Mesothelial cell of epicardium (in vitro differentiated cells): ENCODE measurements around the gene FRMD4A. TPM values are rescaled to one million over a fixed set of nuclear protein-coding genes. Genes with fewer than 3 reads are reported as not detected.

Source experiments
- DNase-seq, 2 experiments: peaks; one replicate each; pipeline ENCODE4 v3.0.0; 2021; ENCODE audit warnings: low spot score in 2 of 2; ENCODE audit not compliant: unreplicated experiment in 2 of 2
- H3K27ac Mint-ChIP-seq: 2 replicates; pipeline ENCODE4 v1.8.0; 2021; ENCODE audit warnings: mixed read lengths
- H3K27me3 Mint-ChIP-seq: 2 replicates; pipeline ENCODE4 v1.8.0; 2021; ENCODE audit warnings: low read depth, mixed read lengths
- H3K36me3 Mint-ChIP-seq: 2 replicates; pipeline ENCODE4 v1.8.0; 2021; ENCODE audit warnings: mixed read lengths
- H3K4me1 Mint-ChIP-seq: 2 replicates; pipeline ENCODE4 v1.8.0; 2021; ENCODE audit warnings: mixed read lengths
- H3K4me3 Mint-ChIP-seq: 2 replicates; pipeline ENCODE4 v1.8.0; 2021; ENCODE audit warnings: mild to moderate bottlenecking, moderate library complexity, mixed read lengths
- H3K9me3 Mint-ChIP-seq: 2 replicates; pipeline ENCODE4 v1.8.0; 2021; ENCODE audit warnings: mixed read lengths
- total RNA-seq: library from RNA; stranded (reverse); gene quantifications from 3 replicates; pipeline ENCODE4 v1.2.1, GENCODE V29; 2021
- TF ChIP-seq, protein P1 (sequence below): fragments of 200-600 bp; sonication (generic); IDR thresholded peaks from one replicate; pipeline ENCODE4 v1.5.0; 2021; ENCODE audit warnings: antibody characterized with exemption; ENCODE audit not compliant: unreplicated experiment

FRMD4A gene
- total RNA-seq, 1 donor from 2014 or later, result 45.0 TPM

DNA sequence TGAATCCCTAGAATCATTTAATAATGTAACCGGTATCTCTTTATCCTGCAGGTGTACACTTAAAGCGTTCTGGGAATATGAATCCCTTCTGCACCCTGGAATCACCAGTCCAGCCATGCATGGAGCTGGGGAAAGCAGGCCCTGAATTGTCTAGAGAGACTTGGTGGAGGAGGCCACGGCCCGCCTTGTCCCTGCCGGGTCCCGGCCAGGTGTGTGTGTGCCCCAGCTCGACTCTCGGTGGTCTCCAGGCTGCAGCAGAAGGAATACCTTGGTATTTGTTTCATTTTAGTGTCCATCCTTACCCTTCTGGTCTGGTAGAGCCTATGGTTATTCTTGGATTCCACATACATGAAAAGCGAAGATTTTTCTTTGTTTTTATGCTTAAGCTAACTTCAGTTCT lies 685.9 kb downstream of the FRMD4A start:
- H3K27ac Mint-ChIP-seq, result no peak overlapping the region
- DNase-seq, result no peak
- H3K4me3 Mint-ChIP-seq, result no peak overlapping the region
- TF ChIP-seq, protein P1, sequence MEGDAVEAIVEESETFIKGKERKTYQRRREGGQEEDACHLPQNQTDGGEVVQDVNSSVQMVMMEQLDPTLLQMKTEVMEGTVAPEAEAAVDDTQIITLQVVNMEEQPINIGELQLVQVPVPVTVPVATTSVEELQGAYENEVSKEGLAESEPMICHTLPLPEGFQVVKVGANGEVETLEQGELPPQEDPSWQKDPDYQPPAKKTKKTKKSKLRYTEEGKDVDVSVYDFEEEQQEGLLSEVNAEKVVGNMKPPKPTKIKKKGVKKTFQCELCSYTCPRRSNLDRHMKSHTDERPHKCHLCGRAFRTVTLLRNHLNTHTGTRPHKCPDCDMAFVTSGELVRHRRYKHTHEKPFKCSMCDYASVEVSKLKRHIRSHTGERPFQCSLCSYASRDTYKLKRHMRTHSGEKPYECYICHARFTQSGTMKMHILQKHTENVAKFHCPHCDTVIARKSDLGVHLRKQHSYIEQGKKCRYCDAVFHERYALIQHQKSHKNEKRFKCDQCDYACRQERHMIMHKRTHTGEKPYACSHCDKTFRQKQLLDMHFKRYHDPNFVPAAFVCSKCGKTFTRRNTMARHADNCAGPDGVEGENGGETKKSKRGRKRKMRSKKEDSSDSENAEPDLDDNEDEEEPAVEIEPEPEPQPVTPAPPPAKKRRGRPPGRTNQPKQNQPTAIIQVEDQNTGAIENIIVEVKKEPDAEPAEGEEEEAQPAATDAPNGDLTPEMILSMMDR, result no peak
- H3K27me3 Mint-ChIP-seq, result no peaks in the 10 kb centered on the region
- H3K36me3 Mint-ChIP-seq, result peaks cover 72% of the 10 kb centered on the region
- peaks cover 23% of the 10 kb centered on the region for H3K9me3 Mint-ChIP-seq
- peaks cover 8% of the 10 kb centered on the region for H3K4me1 Mint-ChIP-seq

DNA sequence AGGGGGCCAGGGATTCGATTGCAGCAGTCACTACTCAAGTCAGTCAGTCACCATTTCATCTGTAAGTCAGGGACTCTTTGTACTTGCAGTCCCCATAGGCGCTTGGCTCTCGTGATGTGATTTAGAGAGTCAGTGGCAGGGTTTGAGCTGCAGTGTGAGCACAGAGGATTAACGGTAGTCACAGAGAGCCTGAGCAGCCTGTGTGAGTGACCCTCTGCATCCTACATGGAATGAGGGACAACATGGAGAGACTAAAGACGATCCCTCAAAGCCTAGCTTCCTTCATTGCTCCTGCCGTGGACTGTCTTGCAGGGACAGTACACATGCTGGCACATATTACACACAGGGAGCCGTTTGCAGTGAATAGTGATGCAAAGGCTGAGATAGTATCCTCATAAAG lies 687.7 kb downstream of the FRMD4A start:
- Mint-ChIP-seq H3K9me3 (peaks cover 23% of the 10 kb centered on the region), H3K36me3 (peaks cover 68% of the 10 kb centered on the region), H3K27ac (no peak overlapping the region), H3K27me3 (no peaks in the 10 kb centered on the region), H3K4me3 (no peak overlapping the region), H3K4me1 (peaks cover 8% of the 10 kb centered on the region)
- TF ChIP-seq, protein P1, result no peak
- DNase-seq, result no peak

DNA sequence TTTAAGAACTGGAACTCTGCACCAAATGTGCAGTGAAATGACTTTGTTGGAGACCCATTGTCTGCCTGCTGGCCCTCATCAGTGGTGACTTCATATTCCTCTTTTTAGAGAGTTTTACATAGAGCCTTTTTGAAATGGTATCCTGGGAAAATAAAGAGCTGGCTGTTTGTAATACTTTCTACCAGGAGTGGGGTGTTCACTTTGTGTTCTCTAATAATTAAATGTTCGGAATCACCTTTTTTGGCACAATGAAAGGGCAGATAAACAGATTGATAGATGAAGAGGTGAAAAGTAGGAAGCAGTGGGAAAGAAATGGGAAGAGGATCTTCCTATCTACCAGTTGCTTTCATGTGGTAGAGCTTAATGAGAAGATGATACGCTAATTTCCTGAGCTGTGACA lies 688.4 kb downstream of the FRMD4A start:
- Mint-ChIP-seq H3K4me1 (peaks cover 14% of the 10 kb centered on the region), H3K4me3 (no peak overlapping the region), H3K36me3 (peaks cover 71% of the 10 kb centered on the region)

DNA sequence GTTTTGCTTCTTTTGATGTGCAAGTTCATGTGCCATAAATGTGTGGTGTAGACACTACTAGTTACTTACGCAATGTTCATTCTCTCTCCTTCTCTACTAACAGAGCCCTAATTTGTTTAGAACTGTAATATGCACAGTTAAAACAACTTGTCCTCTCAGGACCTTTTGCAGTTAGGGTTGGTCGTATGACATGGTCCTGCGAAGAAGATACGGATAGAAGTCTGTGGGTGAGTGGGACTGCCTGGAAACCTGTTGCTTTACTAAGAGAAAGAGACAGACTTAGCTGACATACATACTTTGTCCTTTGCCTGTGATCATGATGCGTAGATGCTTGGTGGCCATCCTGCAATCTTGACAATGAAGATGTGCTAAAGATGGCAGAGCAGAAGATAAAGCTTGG lies 692.8 kb downstream of the FRMD4A start:
- DNase-seq, result no peak
- Mint-ChIP-seq H3K36me3 (peaks cover 50% of the 10 kb centered on the region), H3K9me3 (peaks cover 19% of the 10 kb centered on the region), H3K27ac (peak overlapping the region; percentile 52), H3K4me1 (peaks cover 8% of the 10 kb centered on the region), H3K27me3 (no peaks in the 10 kb centered on the region), H3K4me3 (no peak overlapping the region)
- TF ChIP-seq, protein P1, result no peak

More for the DNA sequence above, 688.4 kb downstream of the FRMD4A start:
- Mint-ChIP-seq H3K27me3 (no peaks in the 10 kb centered on the region), H3K9me3 (peaks cover 23% of the 10 kb centered on the region), H3K27ac (no peak overlapping the region)
- no peak for DNase-seq
- TF ChIP-seq, protein P1, result no peak

DNA sequence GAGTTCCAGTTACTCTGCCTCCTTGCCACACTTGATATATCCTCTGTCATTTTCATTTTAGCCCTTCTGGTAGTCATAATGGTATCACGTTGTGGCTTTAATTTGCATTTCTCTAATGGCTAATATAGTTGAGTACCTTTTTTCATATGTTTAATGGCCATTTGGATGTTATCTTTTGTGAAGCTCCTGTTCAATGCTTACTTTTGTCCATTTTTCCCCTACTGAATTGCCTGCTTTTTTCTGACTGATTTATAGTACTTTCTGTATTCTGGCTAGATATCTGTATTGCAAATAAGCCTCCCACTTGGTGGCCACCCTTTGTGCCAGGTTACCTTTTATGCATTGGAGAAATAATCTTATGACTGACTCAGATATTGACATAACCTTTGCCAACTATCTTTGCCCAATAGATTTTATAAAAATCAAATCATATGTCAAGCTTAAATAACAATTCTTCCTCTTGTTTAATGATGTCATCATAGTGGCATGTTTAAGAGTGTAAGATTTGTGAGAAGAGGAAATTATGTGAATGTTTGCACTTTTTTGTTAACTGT lies 693.3 kb downstream of the FRMD4A start:
- H3K36me3 Mint-ChIP-seq, result peaks cover 45% of the 10 kb centered on the region
- H3K27me3 Mint-ChIP-seq, result no peaks in the 10 kb centered on the region
- H3K9me3 Mint-ChIP-seq, result peaks cover 14% of the 10 kb centered on the region
- H3K4me3 Mint-ChIP-seq, result no peak overlapping the region
- no peak for DNase-seq
- TF ChIP-seq, protein P1, result no peak
- peak overlapping the region; percentile 52 for H3K27ac Mint-ChIP-seq
- peaks cover 11% of the 10 kb centered on the region for H3K4me1 Mint-ChIP-seq

DNA sequence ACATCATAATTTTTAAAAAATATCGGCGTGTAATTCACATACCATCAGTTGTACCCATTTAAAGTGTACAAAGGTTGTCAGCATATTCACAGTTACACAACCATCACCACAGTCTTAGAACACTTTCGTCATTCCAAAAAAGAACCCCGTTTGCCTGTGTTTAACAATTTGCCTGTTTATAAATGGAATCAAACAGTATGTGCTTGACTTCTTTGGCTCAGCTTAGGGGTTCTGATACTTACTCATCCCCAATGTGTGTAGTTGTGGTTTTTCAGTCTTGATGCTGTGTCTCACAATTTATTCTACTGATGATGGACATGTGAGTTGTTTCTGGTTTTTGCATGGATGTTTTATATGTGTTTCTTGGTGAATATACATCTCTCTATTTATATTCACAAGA lies 693.9 kb downstream of the FRMD4A start:
- peaks cover 11% of the 10 kb centered on the region for H3K4me1 Mint-ChIP-seq
- no peak for DNase-seq
- H3K9me3 Mint-ChIP-seq, result peaks cover 8% of the 10 kb centered on the region
- no peaks in the 10 kb centered on the region for H3K27me3 Mint-ChIP-seq
- H3K36me3 Mint-ChIP-seq, result peaks cover 38% of the 10 kb centered on the region
- no peak overlapping the region for H3K4me3 Mint-ChIP-seq
- TF ChIP-seq, protein P1, result no peak
- no peak overlapping the region for H3K27ac Mint-ChIP-seq
